ENCODE data around the gene OR4D10.

GRCh38 chr11:59423835-59424234, 49.3 kb upstream of the OR4D10 start:
- TF ChIP-seq KDM1A (CRISPR knock-in tag; IDR thresholded peaks at IDR 0.05) (no peak), MYC (CRISPR knock-in tag; IDR thresholded peaks at IDR 0.05; ENCODE audit: borderline replicate concordance) (no peak), POLR2A (IDR thresholded peaks at IDR 0.05; ENCODE audit: insufficient read depth in 1 of 2, low read depth in 2 of 2, low read length in 2 of 2) (no peak), E2F5 (CRISPR knock-in tag; conservative IDR thresholded peaks at IDR 0.05) (no peak), SKIL (CRISPR knock-in tag; IDR thresholded peaks at IDR 0.05; ENCODE audit: borderline replicate concordance) (no peak), ZNF17 (CRISPR knock-in tag; IDR thresholded peaks at IDR 0.05) (no peak), GABPA (IDR thresholded peaks at IDR 0.05; ENCODE audit: low read depth, low read length) (no peak), GABPA (CRISPR knock-in tag; IDR thresholded peaks at IDR 0.05; ENCODE audit: low read depth) (no peak), TAF1 (CRISPR knock-in tag; IDR thresholded peaks at IDR 0.05) (no peak), BHLHE40 (IDR thresholded peaks at IDR 0.05; ENCODE audit: low read length) (no peak), ZFP41 (CRISPR knock-in tag; IDR thresholded peaks at IDR 0.05; ENCODE audit: borderline replicate concordance) (no peak), RBFOX2 (IDR thresholded peaks at IDR 0.05; ENCODE audit: low read depth, low read length) (no peak), NR2C2 (CRISPR knock-in tag; IDR thresholded peaks at IDR 0.05; ENCODE audit: borderline replicate concordance) (no peak)

All from HepG2 (cell line).